Adrenal gland (tissue), 5 donors: ENCODE measurements around the gene TAS2R4.

Source experiments
- POLR2A ChIP-seq, 2 donors: fragments of 450-650 bp; IDR thresholded peaks; one replicate each; pipeline ENCODE4 v1.6.1; 2017; ENCODE audit warnings: antibody characterized with exemption in 2 of 2, mild to moderate bottlenecking in 2 of 2, moderate library complexity in 1 of 2
- TF ChIP-seq, protein P1 (sequence below), 6 experiments: fragments of 450-650 bp in 4 of 6; fragments of 200-600 bp in 2 of 6; sonication (generic) in 1 of 6; IDR thresholded peaks; 1 replicate in 5 of 6; 2 replicates in 1 of 6; pipeline versions ENCODE4 v1.5.1 to v1.8.0; 2016 to 2021; ENCODE audit warnings: antibody characterized with exemption in 6 of 6, mild to moderate bottlenecking in 2 of 6, moderate library complexity in 1 of 6
- donor health status: DM: no; HTN: no; CAD: no.

DNA sequence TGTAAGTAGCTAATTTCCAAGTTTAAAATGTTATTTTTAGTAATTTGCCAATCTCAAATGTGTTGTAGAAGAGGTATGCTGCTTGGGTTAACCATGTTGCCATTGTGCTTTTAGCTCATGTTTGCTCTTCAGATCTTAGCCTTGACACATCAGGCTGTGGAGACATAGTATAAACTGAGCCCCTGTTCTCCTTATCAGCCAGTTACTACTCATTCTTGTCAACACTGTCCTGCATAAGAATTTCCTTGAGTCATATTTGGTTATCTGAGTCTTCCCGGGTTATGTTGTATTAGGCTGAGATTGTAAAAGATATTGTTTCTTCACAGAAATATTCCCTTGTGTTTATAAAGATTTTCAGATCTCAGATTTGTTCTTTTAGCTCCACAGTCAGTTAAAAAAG lies 34.2 kb upstream of the TAS2R4 start:
- TF ChIP-seq, protein P1, sequence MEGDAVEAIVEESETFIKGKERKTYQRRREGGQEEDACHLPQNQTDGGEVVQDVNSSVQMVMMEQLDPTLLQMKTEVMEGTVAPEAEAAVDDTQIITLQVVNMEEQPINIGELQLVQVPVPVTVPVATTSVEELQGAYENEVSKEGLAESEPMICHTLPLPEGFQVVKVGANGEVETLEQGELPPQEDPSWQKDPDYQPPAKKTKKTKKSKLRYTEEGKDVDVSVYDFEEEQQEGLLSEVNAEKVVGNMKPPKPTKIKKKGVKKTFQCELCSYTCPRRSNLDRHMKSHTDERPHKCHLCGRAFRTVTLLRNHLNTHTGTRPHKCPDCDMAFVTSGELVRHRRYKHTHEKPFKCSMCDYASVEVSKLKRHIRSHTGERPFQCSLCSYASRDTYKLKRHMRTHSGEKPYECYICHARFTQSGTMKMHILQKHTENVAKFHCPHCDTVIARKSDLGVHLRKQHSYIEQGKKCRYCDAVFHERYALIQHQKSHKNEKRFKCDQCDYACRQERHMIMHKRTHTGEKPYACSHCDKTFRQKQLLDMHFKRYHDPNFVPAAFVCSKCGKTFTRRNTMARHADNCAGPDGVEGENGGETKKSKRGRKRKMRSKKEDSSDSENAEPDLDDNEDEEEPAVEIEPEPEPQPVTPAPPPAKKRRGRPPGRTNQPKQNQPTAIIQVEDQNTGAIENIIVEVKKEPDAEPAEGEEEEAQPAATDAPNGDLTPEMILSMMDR (IDR thresholded peaks at IDR 0.05) = no peak
- no peak for TF ChIP-seq POLR2A (IDR thresholded peaks at IDR 0.05)
